22Rv1 (cell line): ENCODE data around the gene LRP8.

Experiments
- ZFX ChIP-seq: fragments of 450-650 bp; IDR thresholded peaks from 2 replicates; pipeline ENCODE4 v1.6.1; 2017; ENCODE audit warnings: antibody characterized with exemption, borderline replicate concordance
- TF ChIP-seq, protein P1 (sequence below): fragments of 450-650 bp; IDR thresholded peaks from 2 replicates; pipeline ENCODE4 v1.5.1; 2017; ENCODE audit warnings: mild to moderate bottlenecking

DNA sequence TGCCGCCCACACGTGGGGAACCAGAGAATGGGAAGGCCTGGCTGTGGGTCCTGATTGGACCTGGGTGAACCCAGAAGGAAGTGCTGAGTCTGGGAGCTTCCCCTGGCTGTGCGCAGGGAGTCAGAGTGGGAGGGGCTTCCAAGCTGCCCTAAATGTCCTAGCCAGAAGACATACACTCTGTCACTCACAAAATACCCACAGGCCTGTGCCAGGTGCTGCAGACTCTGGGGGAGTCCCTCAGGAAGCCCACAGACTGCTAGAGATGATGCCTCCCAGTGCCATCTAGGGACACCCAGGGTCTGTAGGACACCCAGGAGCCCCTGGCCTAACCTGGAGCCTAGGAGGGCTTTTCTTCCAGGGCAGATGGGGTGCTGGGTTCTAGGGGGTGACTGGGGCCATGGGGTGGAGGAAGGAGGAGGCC is 33.7 kb upstream of the LRP8 start:
- TF ChIP-seq, protein P1, sequence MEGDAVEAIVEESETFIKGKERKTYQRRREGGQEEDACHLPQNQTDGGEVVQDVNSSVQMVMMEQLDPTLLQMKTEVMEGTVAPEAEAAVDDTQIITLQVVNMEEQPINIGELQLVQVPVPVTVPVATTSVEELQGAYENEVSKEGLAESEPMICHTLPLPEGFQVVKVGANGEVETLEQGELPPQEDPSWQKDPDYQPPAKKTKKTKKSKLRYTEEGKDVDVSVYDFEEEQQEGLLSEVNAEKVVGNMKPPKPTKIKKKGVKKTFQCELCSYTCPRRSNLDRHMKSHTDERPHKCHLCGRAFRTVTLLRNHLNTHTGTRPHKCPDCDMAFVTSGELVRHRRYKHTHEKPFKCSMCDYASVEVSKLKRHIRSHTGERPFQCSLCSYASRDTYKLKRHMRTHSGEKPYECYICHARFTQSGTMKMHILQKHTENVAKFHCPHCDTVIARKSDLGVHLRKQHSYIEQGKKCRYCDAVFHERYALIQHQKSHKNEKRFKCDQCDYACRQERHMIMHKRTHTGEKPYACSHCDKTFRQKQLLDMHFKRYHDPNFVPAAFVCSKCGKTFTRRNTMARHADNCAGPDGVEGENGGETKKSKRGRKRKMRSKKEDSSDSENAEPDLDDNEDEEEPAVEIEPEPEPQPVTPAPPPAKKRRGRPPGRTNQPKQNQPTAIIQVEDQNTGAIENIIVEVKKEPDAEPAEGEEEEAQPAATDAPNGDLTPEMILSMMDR: no peak
- no peak for TF ChIP-seq ZFX
